Activated naive CD4-positive, alpha-beta T cell treated with anti-CD3 and anti-CD28 coated beads, Interleukin-2, amount 50 U/mL, for 16 hours (primary cell): Measurements from ENCODE around the gene MEGF10.
A peak's percentile ranks its signal among the peaks of the same experiment; 100 is the strongest.
"Not testable (repeated sequence)": the region's sequence is repeated elsewhere in the genome, so short reads cannot be mapped to it uniquely, and the experiment has no call there.

Source experiments
- DNase-seq: peaks from one replicate; pipeline ENCODE4 v3.0.0-alpha.2; 2020

Gene MEGF10

GRCh38 chr5:127298656-127299055 lies 8.1 kb downstream of the MEGF10 start:
- no peak for DNase-seq

GRCh38 chr5:127299678-127300077 lies 9.1 kb downstream of the MEGF10 start:
- no peak for DNase-seq

- DNase-seq, result no peak
These were observed 11.9 kb downstream of the MEGF10 start for GRCh38 chr5:127302509-127302908.

- DNase-seq, result no peak
These were observed 12.8 kb downstream of the MEGF10 start for GRCh38 chr5:127303404-127303803.

GRCh38 chr5:127305493-127305892 lies 14.9 kb downstream of the MEGF10 start:
- no peak for DNase-seq

GRCh38 chr5:127306036-127306435 lies 15.4 kb downstream of the MEGF10 start:
- DNase-seq, result no peak

- DNase-seq, result no peak
These were observed 16.1 kb downstream of the MEGF10 start for GRCh38 chr5:127306647-127307046.

- no peak for DNase-seq
These were observed 17.3 kb downstream of the MEGF10 start for GRCh38 chr5:127307868-127308267.

GRCh38 chr5:127308325-127308724 lies 17.7 kb downstream of the MEGF10 start:
- not testable (repeated sequence) for DNase-seq

- DNase-seq, result no peak
These were observed 18.3 kb downstream of the MEGF10 start for GRCh38 chr5:127308945-127309344.

GRCh38 chr5:127311349-127311748 lies 20.8 kb downstream of the MEGF10 start:
- no peak for DNase-seq

- DNase-seq, result no peak
These were observed 21.4 kb downstream of the MEGF10 start for GRCh38 chr5:127311781-127312525.

GRCh38 chr5:127313379-127313778 lies 22.8 kb downstream of the MEGF10 start:
- DNase-seq, result no peak

- peak; percentile 68 for DNase-seq
These were observed 23.4 kb downstream of the MEGF10 start for GRCh38 chr5:127313847-127314473.

GRCh38 chr5:127316011-127316410 lies 25.4 kb downstream of the MEGF10 start:
- no peak for DNase-seq

GRCh38 chr5:127317385-127317784 lies 26.8 kb downstream of the MEGF10 start:
- not testable (repeated sequence) for DNase-seq

- DNase-seq, result no peak
These were observed 29.7 kb downstream of the MEGF10 start for GRCh38 chr5:127320032-127320965.

GRCh38 chr5:127321465-127321864 lies 30.9 kb downstream of the MEGF10 start:
- no peak for DNase-seq

GRCh38 chr5:127322403-127322802 lies 31.8 kb downstream of the MEGF10 start:
- DNase-seq, result no peak

GRCh38 chr5:127324756-127325155 lies 34.2 kb downstream of the MEGF10 start:
- no peak for DNase-seq

- DNase-seq, result no peak
These were observed 35.8 kb downstream of the MEGF10 start for GRCh38 chr5:127326431-127326830.

- DNase-seq, result no peak
These were observed 36.6 kb downstream of the MEGF10 start for GRCh38 chr5:127326976-127327755.

- no peak for DNase-seq
These were observed 39.5 kb downstream of the MEGF10 start for GRCh38 chr5:127330116-127330515.
